Measurements from ENCODE around the gene CELA3B.
"Not testable (repeated sequence)": the region's sequence is repeated elsewhere in the genome, so short reads cannot be mapped to it uniquely, and the experiment has no call there.

Gene CELA3B, protein sequence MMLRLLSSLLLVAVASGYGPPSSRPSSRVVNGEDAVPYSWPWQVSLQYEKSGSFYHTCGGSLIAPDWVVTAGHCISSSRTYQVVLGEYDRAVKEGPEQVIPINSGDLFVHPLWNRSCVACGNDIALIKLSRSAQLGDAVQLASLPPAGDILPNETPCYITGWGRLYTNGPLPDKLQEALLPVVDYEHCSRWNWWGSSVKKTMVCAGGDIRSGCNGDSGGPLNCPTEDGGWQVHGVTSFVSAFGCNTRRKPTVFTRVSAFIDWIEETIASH

DNA sequence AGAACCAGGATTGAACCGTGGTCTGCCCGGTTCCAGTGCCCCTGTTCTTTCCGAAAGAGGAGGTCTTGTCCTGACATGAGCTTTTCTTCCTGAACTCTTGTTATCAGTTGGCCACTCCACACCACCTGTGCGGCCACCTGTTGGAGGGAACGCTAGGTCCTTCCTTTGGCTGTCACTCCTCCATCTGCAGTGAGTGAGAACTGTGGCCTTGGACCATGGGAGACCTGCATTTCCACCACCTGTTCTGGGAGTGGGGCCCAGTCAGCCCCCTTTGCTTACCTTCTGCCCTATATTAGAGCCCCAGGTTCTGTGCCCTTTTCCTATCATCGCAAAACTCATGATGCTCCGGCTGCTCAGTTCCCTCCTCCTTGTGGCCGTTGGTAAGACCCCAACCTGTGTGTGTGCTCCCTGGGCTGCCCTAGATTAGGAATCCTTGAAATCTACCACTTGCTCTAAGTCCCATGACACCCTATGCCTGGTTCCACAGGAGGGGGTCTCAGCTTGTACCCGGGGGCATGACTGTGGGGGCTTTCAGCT is at the start of gene CELA3B:
CELA3B (plus strand) TSS at position 320 of the 537 bp plus-strand sequence; CDS start at position 338, 18 bp downstream.
- H3K4me3 ChIP-seq (ENCODE audit: low read length); DNase-seq (ENCODE audit: low read depth): not testable (repeated sequence)

- DNase-seq (ENCODE audit: low read depth): peak; percentile 86
- TF ChIP-seq CTCF (conservative IDR thresholded peaks at IDR 0.05; ENCODE audit: low read length): no peak
- H3K4me3 ChIP-seq (ENCODE audit: low read length): no peak overlapping the region
Observed at GRCh38 chr1:21927533-21928237, 49.1 kb upstream of the CELA3B start.

DNA sequence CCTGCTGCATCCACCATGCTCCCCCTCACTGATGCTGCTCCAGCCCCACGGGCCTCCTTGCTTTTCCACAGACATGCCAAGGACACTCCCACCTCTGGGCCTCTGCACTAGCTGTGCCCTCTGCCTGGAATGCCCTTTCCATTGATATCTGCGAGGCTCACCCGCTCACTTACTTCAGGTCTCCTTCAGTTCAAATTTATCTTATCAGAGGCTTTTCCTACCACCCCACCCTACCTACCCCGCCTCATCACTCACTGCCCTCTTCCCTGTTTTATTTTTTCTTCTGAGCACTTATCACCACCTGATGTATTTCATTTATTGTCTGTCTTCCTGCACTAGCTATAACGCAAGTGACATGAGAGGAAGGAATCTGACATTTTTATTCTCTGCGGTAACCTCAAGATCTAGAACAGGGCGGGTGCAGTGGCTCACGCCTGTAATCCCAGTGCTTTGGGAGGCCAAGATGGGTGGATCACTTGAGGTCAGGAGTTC is 46.7 kb upstream of the CELA3B start:
- no peak overlapping the region for H3K4me3 ChIP-seq (ENCODE audit: low read length)
- DNase-seq (ENCODE audit: low read depth): no peak
- TF ChIP-seq CTCF (conservative IDR thresholded peaks at IDR 0.05; ENCODE audit: low read length): no peak

GRCh38 chr1:21930629-21931170 is 46.1 kb upstream of the CELA3B start:
- DNase-seq (ENCODE audit: low read depth): no peak
- H3K4me3 ChIP-seq (ENCODE audit: low read length): peak overlapping the region; percentile 13
- no peak for TF ChIP-seq CTCF (conservative IDR thresholded peaks at IDR 0.05; ENCODE audit: low read length)

- peak overlapping the region; percentile 39 for H3K4me3 ChIP-seq (ENCODE audit: low read length)
- DNase-seq (ENCODE audit: low read depth): peak; percentile 98
- no peak for TF ChIP-seq CTCF (conservative IDR thresholded peaks at IDR 0.05; ENCODE audit: low read length)
Observed at GRCh38 chr1:21931171-21932093, 45.4 kb upstream of the CELA3B start.

- no peak for TF ChIP-seq CTCF (conservative IDR thresholded peaks at IDR 0.05; ENCODE audit: low read length)
- peak; percentile 97 for DNase-seq (ENCODE audit: low read depth)
Observed at GRCh38 chr1:21932127-21932526, 44.7 kb upstream of the CELA3B start.

More at GRCh38 chr1:21932127-21932526, 44.7 kb upstream of the CELA3B start:
- H3K4me3 ChIP-seq (ENCODE audit: low read length): peak overlapping the region; percentile 7; the same call in 1 of the 2 replicates

All from AG10803 (cell line).